ENCODE measurements around the gene ZNF254.
"Not testable (repeated sequence)": the region's sequence is repeated elsewhere in the genome, so short reads cannot be mapped to it uniquely, and the experiment has no call there.

ZNF254 gene

DNA sequence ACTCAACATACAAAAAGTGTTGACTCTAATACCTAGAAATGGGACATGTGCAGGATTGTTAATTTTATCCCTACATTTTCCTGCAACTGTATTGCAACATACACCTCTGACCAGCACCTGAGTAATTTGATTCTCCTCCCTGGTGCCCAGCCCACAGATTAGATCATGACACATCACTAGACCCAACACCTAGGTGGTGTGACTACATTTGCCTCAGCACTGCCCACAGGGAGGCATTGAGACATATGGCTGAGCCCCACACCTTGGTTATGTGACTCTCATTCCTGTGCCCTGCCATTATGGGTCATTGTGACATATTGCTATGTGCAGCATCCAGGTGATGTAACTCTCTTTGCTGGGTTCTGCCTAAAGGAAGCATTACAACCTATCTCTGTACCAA, 13.2 kb upstream of the ZNF254 start:
- DNase-seq, result no peak

DNA sequence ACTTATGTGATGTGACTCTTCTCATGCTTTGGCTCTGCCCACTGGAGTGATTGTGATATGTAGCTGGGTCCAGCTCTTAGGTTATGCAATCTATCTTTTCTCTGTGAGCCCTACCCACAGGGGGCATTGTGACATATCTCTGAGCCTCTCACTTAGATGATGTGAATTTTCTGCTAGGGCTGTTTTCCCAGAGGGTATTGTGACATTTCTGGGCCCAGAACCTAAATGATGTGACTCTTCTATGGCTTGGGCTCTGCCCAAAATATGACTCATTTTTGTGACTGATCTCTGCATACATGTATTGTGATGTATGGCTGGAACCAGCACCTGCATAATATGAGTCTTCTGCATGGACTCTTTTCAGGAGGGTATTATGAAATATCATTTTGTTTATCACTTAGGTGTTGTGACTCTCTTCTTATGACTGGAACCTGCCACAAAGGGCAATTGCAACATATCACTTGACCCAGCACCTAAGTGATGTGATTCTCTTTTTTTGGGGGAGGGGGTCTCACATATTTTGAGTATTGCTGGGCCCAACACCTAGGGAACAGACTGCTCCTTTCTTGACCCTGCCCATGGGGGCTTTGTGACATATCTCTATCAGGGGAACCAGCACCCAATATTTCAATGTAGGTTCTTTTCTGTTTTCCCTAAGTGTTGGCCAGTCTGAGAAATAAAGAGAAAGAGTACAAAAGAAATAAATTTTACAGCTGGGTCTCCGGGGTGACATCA, 12.1 kb upstream of the ZNF254 start:
- no peak for DNase-seq

DNA sequence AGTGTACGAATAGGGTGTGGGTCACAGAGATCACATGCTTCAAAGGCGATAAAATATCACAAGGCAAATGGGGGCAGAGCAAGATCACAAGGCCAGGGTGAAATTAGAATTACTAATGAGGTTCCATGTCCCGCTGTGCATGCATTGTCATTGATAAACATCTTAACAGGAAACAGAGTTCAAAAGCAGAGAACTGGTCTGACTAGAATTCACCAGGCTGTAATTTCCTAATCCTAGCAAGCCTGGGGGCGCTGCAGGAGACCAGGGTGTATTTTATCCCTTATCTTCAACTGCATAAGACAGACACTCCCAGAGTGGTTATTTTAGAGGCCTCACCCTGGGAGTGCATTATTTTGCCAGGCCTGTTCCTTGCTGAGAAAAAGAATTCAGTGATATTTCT, 11.5 kb upstream of the ZNF254 start:
- DNase-seq, result not testable (repeated sequence)

DNA sequence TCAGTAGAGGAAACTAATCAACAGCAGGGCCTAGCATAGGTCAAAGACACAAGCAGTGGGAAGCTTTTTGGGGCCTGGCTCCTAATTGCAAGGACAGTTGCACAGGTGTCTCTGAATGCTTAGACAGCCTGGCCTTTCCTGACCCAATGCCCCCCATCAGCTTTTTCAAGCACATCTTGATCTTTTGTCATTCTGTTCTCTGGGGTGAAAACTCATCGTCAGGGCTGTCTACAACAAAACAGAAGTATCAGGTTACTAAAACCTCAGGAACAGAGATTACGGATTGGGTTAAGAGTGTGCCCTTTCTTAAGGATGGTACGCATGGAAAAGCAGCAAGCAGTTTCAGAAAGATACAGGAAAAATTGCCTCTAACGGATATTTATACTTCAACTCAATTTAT, 8.3 kb upstream of the ZNF254 start:
- DNase-seq, result no peak

DNA sequence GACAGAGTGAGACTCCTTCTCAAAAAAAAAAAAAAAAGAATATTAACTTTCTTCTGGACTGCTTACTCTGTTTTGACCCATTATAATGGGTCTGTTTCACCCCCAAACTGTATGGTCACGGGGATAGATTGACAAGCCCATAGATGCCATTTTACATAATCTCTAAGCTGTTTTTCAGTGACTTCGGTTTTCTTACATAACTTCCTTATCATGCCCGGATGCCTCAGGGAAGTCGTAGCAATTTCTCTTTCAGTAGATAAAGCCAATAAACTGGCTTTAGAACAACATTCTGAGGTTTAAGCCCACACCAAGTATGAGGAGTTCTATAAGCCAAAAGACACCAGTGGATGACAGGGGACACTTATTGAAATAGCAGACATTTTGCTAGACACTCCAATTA, 5.9 kb upstream of the ZNF254 start:
- DNase-seq, result no peak

DNA sequence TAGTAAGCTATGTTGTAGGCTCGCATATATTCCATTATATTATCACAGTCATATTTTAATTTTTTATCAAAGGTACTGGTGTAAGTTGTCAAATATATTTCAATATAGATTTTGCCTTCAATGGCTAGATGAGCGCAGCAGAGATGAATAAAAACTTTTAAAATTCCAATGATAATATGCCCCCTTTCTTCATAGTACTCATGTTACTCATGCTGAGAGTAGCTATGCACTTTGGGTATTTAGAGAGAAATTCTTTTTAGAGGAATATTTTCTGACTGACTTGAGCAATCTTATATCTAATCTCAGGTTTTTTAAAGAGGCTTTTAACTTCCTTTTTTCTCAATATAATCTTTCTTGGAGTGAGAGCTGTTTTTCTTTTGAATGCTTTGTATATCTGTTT, 11.4 kb downstream of the ZNF254 start:
- no peak for DNase-seq

DNA sequence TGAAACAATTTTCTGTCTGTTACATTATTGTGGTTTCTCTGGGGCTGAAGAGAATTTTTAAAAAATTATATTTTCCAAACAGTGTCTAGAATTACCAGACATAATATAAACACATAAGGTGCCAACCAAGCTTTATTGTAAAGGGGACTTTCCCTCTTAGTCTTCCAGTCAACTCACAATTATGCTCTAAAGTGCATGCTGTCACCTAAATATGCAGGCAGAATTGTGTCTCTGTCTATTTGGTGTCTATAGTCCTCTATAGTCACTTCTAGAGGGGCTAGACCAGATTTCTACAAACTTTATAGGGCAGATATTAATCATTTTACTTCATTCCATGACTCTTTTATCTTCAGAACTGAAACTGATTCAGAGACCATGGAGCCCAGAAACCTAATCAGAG, 12.8 kb downstream of the ZNF254 start:
- DNase-seq, result no peak

DNA sequence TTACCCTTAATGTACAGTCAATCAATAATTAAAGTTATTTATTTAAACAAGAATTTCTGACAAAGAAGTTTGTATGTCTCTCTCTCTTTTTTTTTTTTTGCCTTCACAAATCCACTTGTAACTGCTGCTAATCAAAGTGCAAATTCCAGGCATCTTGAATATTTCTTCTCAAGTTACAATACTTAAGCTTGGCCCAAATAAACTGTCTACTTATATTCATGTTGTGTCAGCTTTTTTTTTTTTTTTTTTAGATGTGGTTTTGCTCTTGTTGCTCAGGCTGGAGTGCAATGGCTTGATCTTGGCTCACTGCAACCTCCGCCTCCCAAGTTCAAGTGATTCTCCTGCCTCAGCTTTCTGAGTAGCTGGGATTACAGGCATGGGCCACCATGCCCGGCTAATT, 13.6 kb downstream of the ZNF254 start:
- not testable (repeated sequence) for DNase-seq

DNA sequence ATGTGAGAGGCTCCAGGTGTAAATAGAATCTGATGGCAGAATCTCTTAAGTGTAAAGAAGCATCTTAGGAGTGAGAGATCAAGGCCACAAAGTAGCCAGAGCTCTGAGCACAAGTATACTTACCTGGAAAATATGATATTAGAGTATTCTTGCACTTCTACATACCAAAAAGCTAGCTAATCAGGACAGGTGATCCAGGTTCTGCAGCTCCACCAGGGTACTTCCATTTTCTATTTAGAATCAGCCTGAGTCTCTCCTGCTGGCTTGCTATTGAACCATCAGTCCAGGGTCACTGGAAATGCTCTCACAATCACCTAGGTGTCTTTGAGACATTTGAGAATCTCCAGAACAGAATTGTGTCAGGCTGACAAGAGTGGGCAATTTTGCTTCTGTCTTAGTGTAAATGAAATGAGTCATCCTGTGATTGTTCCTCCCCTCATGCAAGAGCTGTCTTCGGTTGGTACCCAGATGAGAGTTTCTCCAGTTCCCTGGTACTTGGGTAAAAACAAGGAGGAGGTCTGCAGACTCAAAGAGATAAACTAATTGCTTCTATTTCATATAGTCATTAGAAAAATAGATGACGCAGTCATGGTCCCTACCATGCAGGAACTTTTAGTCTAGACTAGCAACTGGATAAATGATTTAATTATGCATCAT, 14.6 kb downstream of the ZNF254 start:
- DNase-seq, result no peak

DNA sequence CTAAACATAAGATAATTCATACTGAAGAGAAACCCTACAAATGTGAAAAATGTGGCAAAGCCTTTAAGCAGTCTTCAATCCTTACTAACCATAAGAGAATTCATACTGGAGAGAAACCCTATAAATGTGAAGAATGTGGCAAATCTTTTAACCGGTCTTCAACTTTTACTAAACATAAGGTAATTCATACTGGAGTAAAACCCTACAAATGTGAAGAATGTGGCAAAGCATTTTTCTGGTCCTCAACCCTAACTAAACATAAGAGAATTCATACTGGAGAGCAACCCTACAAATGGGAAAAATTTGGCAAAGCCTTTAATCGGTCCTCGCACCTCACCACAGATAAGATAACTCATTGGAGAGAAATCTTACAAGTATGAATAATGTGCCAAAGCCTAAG, 40.6 kb downstream of the ZNF254 start:
- DNase-seq, result no peak

DNA sequence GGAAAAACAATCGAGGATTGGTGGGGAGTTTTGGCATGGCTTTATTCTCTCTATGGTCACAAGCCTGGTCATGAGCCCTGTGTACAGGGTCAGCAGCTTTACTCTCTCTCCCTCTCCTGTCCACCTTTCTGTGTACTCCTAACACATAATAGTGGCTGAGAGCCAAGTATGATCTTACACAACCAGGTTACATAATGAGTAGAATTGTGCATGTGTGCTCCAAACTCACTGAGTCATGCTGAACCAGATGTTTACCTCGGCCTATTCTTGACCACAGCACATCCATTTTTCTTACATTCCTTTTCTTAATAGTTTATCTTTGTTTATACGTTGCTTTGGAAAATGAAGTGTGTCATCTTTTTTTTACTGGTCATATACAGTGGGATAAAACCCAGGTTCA, 53.1 kb downstream of the ZNF254 start:
- DNase-seq, result no peak

DNA sequence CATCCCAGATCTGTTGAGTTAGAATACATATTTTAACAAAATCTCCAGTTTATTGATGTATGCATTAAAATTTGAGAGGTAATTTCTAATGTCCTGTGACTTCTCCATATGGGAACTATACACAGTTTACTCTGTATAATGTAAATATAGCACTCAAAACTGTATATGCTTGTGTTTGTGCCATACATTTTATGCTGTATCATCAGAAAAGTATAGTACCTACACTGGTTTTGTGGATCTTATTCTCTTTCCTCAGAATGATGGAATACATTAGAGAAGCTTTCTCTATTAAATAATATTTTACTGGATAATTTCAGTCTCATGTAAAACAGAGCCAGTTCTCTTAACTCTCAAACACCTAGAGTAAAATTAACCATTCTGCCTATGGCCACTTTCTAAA, 53.6 kb downstream of the ZNF254 start:
- DNase-seq, result no peak

DNA sequence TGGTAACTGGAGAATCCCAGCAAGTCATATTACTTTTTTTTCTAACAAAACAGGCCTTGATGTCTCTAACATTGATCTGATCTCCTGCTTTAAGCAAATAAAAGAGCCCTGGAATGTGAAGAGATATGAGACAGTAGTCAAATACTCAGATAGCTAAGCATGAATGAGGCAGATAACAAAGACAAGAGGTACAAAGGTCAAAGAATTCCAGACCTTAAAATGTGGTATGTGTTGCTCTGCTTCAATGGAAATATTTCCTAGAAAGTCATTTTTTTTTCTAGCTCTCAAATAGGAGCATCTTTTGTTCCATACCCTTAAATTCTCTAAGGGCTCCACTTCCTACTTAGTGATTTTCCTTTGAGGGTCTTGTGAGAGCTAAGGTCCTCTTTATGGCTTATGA, 54.6 kb downstream of the ZNF254 start:
- DNase-seq, result no peak

DNA sequence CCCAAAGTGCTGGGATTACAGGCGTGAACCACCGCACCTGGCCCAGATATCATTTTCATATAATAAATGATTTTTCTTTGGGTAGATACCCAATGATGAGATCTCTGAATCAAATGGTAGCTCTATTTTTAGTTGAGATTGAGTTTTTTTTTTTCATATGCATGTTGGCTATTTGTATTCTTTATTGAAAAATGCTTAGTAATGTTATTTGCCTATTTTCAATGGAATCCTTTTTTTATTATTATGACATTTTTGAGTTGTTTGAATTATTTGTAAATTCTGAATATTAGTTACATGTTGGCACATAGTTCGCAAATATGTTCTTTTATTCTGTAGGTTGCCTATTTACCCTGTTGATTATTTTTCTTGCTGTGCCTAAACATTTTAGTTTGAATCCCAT, 55.8 kb downstream of the ZNF254 start:
- no peak for DNase-seq

DNA sequence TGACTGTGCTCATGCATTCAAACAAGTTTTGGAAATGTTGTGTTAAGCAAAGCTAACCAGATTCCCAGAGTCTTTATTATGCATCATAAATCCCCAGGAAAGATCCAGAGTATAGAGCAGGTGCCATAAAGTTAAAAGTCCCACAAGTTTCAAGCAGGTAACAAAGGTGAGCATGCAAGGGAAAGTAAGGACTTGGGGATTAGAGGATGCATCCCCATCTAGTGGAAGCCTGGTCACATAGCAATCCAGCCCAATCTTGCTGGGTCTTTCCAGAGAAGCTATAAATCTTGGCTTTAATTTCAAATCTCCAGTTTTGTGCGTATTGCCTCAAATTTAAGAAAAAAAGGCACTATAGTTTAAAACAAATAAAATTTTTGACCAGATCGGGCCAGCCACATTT, 72.7 kb downstream of the ZNF254 start:
- no peak for DNase-seq

DNA sequence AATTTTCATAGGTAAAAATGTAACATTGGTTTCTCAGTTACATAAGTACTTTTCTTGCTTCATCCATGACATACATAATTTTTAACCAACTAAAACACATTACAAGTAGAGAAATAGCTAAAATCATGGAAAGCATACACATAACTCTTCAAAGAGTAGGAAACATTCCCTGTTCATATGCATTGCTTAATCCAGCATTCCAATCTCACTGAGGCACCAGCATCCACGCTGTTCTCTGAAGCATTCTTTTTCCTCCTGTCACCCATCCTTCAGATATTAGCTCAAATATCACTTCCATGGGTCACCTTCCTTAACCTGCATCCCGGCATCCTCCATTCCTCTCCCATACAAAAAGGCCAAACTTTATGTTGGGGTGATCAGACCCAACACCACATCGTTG, 79.1 kb downstream of the ZNF254 start:
- DNase-seq, result no peak

DNA sequence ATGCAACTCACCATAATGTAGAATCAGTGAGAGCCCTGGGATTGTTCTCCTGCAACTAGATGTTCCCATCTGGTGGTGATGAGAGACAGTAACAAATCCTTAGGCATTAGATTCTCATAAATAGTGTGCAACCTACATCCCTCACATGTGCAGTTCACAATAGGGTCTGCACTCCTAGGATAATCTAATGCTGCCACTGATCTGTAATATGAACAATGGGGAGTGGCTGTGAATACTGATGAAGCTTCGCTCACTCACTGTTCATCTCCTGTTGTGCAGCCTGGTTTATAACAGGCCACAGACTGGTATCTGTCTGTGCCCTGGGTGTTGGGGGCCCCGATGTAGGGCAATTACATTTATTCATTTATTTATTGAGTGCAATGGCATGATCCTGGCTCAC, 86.9 kb downstream of the ZNF254 start:
- DNase-seq, result no peak

DNA sequence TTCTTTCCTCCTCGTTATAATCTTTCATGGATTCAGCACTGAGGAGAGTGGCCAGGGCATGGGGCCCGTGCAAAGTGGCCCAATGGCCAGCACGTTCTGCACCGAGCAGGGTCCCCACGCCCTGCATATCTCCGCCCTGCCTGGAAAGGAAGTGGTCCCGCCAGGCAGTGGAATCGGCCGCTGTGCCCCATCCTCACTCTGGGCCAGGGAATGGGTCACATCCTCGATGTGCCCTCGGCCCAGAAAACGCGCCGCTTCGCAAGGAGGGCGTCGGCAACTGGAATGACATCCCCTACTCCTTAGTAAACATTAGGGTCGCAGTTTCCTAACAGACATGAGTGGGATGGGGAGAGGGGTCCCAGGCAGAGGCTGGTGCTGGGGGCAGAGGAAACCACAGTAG, 90.7 kb downstream of the ZNF254 start:
- DNase-seq, result no peak

DNA sequence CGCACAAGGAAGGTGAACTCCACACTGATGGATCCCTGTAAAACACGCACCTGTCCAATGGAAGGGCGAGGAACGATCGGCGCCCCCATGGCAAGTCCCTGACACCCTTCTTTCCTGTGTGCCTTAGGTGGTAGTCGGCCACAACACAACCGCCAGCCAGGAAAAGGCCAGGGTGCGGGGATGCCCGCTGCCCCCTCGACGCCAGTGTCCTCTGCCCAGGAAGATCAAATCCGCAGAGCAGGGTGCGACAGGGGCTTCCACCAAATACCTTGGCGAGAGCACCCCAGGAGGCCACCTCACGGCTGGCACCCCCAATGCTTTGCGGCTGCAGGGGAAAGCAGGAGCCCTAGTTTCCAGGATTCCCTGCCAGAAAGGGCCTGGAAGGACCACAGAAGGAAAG, 91.2 kb downstream of the ZNF254 start:
- DNase-seq, result no peak
